ENCODE results near the gene RSPRY1. TPM values are rescaled to one million over a fixed set of nuclear protein-coding genes. Genes with fewer than 3 reads are reported as not detected.

The RSPRY1 gene
- total and polyA plus RNA-seq, 8 donors: 6.9 to 21.9 (median 18.7) TPM

DNA sequence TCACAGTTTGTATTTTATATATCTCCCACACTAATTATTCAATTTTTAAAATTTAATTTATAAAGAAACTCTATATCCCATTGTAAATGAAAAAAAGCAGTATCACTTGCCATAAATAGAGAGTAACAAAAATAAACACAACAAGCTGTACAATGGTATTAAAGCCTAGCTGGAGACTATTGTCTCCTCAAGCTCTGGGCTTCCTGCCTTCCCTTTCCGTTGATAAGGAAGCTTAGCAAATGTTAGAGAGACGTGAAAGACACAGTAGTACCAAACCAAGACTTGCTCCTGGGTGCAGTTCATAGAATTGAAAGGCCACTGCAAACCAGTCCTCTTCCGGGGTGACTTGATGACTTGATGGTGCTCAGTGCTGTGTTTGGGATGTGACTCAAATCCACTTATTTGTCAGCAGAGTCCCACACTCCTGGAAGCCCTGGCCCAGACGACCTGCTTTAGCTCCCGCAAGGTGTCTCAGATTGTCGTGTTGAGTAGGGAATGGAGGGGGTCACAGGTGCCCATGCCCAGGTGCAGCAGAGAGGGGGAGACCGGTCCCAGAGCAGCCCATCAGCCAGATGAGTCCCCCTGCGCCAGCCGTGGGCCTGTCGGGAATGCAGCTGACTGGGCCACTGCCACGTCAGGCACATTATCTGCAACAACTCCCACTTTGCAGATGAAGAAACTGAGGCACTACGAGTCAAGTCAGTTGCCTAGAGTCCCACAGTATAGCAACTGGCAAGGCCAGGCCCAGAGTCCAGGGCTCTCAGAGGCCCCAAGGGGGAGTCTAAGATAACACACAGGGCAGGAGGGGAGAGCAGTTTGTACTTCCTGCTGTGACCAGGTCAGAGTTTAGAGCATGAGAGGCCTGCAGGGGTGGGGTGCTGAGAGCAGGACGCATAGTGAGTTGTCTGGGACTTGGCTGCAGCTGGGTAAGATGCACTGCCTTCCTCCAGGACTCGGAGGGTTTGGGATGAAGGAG is 40.8 kb upstream of the RSPRY1 start:
- Histone ChIP-seq H3K27me3 (no peaks in the 10 kb centered on the region), H3K36me3 (no peaks in the 10 kb centered on the region), H3K27ac (no peak overlapping the region), H3K4me1 (no peaks in the 10 kb centered on the region), H3K4me3 (no peak overlapping the region), H3K9me3 (no peaks in the 10 kb centered on the region)
- TF ChIP-seq, protein P1, sequence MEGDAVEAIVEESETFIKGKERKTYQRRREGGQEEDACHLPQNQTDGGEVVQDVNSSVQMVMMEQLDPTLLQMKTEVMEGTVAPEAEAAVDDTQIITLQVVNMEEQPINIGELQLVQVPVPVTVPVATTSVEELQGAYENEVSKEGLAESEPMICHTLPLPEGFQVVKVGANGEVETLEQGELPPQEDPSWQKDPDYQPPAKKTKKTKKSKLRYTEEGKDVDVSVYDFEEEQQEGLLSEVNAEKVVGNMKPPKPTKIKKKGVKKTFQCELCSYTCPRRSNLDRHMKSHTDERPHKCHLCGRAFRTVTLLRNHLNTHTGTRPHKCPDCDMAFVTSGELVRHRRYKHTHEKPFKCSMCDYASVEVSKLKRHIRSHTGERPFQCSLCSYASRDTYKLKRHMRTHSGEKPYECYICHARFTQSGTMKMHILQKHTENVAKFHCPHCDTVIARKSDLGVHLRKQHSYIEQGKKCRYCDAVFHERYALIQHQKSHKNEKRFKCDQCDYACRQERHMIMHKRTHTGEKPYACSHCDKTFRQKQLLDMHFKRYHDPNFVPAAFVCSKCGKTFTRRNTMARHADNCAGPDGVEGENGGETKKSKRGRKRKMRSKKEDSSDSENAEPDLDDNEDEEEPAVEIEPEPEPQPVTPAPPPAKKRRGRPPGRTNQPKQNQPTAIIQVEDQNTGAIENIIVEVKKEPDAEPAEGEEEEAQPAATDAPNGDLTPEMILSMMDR (IDR thresholded peaks at IDR 0.05): no peak
- DNase-seq (peak in 1 of 6 donors; percentile 24), ATAC-seq (no peak), FAIRE-seq (no peak)
- WGBS, 2 donors: 78 to 79% methylated on average over 14 of the region's 14 CpGs
- intact Hi-C loops (cut with DNase I): no loop called here

DNA sequence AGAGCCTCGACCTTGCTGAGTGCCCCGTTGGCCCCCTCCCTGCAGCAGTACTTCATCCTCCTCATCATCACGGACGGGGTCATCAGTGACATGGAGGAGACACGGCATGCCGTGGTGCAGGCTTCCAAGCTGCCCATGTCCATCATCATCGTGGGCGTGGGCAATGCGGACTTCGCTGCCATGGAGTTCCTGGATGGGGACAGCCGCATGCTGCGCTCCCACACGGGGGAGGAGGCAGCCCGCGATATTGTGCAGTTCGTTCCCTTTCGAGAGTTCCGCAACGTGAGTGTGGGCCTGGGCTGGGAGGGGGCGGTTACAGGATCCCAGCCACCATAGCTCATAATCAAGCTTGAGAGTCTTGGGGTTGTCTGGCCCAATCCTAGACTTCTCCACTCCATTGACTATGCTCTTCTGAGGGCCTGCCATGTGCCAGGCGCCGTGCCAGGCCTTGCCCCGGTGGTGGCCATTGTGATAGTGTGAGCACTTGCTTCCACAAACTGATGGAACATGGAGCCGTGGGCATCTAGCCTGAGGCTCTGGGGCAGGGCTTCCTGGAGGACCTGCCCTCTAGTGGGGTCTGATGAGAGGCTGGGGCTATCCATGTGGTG is 40.0 kb upstream of the RSPRY1 start:
- H3K27me3 ChIP-seq: no peaks in the 10 kb centered on the region
- no peak for FAIRE-seq
- DNase-seq: no peak
- H3K9me3 ChIP-seq: no peaks in the 10 kb centered on the region
- intact Hi-C loops (cut with DNase I): no loop called here
- 88 to 92% methylated on average over 24 of the region's 24 CpGs for WGBS, 2 donors
- TF ChIP-seq, protein P1 (IDR thresholded peaks at IDR 0.05): no peak
- H3K4me1 ChIP-seq: no peaks in the 10 kb centered on the region
- no peaks in the 10 kb centered on the region for H3K36me3 ChIP-seq
- no peak overlapping the region for H3K27ac ChIP-seq
- no peak overlapping the region for H3K4me3 ChIP-seq
- ATAC-seq: no peak

DNA sequence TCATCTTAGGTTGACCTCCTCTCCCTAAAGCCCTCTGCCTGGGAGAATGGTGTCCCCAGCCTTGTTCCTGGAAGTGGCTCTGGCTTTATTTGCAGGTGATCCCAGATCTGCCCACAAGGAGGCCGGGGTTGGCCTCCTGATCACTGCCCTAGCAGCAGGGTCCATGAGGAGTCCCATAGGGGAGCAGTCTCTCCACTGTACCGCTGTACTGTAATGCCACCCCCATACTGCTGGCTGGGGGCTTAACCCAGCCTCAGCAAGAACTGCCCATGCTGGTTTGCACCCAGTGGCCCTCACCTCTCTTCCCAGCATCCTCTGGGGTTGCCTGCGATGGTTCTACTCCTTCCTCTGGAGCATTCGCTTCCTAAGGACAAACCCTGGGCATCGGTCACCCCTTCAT is 39.4 kb upstream of the RSPRY1 start:
- H3K4me1 ChIP-seq: no peaks in the 10 kb centered on the region
- ATAC-seq: peak in 1 of 4 donors; percentile 35
- no peaks in the 10 kb centered on the region for H3K9me3 ChIP-seq
- TF ChIP-seq, protein P1 (IDR thresholded peaks at IDR 0.05): no peak
- H3K27ac ChIP-seq: no peak overlapping the region
- no peaks in the 10 kb centered on the region for H3K27me3 ChIP-seq
- 89 to 93% methylated on average over 5 of the region's 5 CpGs for WGBS, 2 donors
- no peak for DNase-seq
- no peak for FAIRE-seq
- intact Hi-C loops (cut with DNase I): no loop called here
- H3K36me3 ChIP-seq: no peaks in the 10 kb centered on the region
- no peak overlapping the region for H3K4me3 ChIP-seq

DNA sequence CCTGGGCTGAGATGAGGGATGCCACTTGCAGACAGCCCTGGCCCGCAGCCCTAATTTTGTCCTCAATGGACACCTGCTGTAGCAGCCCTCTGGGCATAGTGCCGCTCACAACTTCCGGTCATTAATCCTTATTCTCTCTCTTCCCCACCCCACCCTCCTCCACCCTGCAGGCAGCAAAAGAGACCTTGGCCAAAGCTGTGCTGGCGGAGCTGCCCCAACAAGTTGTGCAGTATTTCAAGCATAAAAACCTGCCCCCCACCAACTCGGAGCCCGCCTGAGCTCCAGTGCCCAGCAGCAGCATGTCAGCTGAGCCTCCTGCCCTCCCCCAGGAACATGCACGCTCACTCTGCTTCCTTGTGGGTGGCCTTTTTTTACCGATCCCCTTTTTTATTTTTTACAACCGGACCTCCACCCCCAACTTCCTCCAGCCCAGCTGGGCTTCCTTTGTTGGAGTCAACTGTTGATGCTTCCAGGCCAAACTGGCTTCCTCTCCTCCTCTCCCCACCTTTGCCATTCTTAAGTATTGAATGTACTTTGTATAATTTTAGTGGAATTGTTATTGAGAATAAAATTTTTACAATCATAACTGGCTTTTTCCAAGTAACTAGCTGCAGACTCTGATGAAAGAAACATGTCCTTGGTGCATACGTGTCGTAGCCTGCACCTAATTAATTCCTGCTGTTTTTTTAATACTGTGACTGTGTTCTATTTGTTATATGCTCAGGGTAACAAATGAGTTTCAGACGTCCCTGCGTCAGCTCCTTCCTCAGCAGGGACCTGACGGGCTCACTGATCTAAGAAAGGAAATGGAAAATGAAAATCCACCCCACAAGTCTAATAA is 38.5 kb upstream of the RSPRY1 start:
- FAIRE-seq (no peak), ATAC-seq (peak in 3 of 4 donors; percentile 31 to 50 (median 42)), DNase-seq (peak in 1 of 6 donors; percentile 32)
- no peaks in the 10 kb centered on the region for H3K9me3 ChIP-seq
- no peaks in the 10 kb centered on the region for H3K27me3 ChIP-seq
- H3K27ac ChIP-seq: peak overlapping the region in 2 of 4 donors; percentile 19 to 29
- no peaks in the 10 kb centered on the region for H3K4me1 ChIP-seq
- H3K4me3 ChIP-seq: no peak overlapping the region
- intact Hi-C loops (cut with DNase I): no loop called here
- H3K36me3 ChIP-seq: peaks cover 0 to 7% (median 2%) of the 10 kb centered on the region in 3 donors
- TF ChIP-seq, protein P1 (IDR thresholded peaks at IDR 0.05): no peak
- 47 to 48% methylated on average over 14 of the region's 14 CpGs for WGBS, 2 donors

Measured in pancreas (tissue), 10 donors.